Embryonic facial prominence (tissue), 1 donor: Measurements from ENCODE around the gene CCT6B.
"Not testable (repeated sequence)": the region's sequence is repeated elsewhere in the genome, so short reads cannot be mapped to it uniquely, and the experiment has no call there.

ENCODE experiments used
- DNase-seq: peaks from one replicate; pipeline ENCODE4 v3.0.0-alpha.2; 2016; ENCODE audit errors: extremely low spot score

CCT6B gene

DNA sequence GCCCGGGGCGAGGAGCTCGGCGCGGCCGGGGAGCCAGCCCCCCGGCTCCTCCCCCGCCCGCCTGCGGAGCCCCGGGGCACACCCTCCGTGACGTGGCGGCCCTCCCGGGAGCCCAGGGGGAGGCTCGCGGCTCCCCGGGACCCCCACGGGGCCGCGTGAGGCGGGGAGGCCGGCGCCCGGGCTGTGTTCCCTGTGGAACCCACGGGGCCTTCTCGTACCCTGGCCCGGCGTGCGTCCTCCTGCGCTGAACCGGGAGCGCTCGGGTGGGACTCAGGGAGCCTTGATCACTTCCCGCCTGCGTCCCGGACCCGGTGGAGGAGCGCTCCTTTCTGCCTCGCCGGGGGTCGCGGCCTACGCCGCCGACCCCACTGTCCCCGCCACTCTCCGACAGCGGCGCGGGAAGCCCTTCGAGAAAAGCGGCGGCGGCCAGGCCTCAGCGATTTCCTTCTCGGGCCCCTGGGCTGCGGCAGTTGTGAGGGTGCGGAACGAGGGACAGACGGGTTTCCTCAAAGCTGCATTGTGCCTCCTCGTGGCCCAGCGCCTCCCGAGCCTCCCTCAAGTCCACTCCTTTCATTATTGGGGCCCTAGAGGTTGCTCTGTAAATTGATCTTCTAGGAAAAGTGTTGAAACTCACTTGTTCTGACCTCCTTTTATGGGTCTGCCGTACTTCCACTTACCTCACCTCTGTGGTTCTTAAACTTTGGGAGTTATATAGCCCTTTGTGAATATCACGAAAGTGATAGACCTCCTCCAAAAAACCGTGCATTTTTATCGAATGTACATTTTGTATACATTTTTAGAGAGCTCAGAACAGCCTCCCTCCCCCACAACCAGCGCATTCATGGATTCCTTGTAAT, 19.6 kb upstream of the CCT6B start:
- DNase-seq: peak; percentile 34

DNA sequence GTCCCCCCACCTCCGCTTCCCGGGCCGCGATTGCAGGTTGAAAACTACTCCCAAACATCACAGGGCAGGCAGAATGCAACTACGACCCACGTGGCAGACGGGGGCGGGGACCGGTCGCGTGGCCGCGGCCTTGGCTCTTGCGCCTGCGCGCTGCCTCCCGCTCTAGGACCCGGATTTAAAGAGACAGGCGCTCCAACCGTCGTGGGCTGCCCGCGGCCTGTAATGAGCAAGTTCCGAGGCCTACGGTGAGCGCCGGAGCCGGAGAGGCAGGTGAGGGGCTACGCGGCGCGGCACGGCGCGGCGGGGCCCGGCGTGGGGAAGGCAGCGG, 19.1 kb upstream of the CCT6B start, which contains the start of gene LIG3:
TSS of gene LIG3 (plus strand) at position 160 of the 328 bp plus-strand sequence. CDS start 2,494 bp downstream, outside the sequence.
- peak; percentile 81 for DNase-seq

DNA sequence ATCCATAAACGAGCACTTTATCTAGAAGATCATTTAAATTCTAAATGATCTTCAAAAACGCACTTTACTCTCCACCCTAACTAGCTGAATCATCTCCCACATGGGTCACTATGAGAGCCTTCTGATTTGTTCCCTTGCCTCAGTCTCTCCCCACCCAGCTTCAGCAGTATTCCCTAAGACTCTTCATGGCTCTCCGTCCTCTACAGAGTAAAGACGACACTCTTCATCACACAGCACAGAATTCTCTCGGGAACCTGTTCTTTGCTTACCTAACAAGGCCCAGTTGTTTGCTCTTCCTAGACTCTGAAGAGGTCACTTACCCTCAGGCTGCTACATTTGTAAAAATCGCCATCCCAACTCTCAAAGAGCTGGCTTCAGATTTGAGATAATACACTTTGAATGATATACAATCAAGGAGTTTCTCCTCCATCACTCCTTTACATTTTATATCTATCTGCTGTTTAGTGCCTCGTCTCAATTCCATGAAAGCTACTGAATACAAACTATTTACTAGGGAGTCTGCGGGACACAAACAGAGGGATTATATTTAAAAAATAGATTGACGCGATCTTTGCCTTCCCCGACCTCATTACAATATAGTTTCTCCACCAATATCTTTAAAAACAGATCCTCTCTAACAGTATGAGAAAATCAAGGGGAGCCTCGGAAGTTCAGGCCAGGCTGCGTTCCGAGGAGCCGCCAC, 18.5 kb upstream of the CCT6B start:
- no peak for DNase-seq

GRCh38 chr17:34979153-34979552, 17.9 kb upstream of the CCT6B start:
- no peak for DNase-seq

- no peak for DNase-seq
These were observed 13.8 kb upstream of the CCT6B start for GRCh38 chr17:34974794-34975785.

- no peak for DNase-seq
These were observed 12.9 kb upstream of the CCT6B start for GRCh38 chr17:34974179-34974578.

DNA sequence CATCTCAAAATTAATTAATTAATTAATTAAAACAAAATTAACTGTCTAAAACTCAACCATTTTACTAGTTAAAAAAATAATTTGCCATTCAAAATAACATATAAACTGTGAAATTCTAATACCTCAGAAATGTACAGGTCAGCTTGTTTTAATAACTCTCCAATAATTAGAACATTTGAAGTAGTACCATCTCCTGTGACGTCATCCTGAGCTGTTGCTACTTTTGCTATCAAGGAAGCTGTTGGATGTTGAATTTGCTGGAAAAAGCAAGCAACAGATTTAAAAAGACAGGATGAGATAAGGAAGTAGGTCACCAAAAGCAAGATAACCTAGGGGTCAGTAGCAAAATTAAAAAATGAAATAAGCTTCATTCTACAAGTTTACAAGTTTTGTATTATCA, 2.8 kb downstream of the CCT6B start:
- DNase-seq: no peak

DNA sequence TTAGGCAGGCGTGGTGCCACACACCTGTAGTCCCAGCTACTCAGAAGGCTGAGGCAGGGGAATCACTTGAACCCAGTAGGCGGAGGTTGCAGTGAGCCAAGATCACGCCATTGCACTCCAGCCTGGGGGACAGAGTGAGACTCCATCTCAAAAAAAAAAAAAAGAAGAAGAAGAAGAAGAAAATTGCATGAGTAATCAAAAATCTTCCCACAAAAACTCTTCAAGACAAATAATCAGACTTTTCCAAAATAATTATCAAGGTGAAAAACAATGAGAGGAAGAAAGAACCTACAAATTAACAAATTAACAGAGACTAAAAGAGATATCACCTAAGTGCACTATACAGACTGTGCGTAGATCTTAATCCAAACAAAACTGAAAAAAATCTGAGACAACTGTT, 10.5 kb downstream of the CCT6B start:
- not testable (repeated sequence) for DNase-seq

GRCh38 chr17:34930283-34930682, 31.0 kb downstream of the CCT6B start:
- no peak for DNase-seq

DNA sequence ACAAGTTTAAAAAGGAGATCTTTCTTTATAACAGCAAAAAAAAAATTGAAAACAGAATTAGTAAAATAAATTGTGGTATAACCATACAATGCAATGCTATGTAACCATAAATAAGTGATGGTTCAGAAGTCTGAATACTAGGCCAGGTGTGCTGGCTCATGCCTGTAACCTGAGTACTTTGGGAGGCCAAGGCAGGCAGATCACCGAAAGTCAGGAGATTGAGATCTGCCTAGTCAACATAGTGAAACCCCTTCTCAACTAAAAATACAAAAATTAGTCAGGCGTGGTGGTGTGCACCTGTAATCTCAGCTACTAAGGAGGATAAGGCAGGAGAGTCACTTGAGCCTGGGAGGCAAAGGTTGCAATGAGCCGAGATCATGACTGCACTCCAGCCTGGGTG, 34.6 kb downstream of the CCT6B start:
- no peak for DNase-seq

DNA sequence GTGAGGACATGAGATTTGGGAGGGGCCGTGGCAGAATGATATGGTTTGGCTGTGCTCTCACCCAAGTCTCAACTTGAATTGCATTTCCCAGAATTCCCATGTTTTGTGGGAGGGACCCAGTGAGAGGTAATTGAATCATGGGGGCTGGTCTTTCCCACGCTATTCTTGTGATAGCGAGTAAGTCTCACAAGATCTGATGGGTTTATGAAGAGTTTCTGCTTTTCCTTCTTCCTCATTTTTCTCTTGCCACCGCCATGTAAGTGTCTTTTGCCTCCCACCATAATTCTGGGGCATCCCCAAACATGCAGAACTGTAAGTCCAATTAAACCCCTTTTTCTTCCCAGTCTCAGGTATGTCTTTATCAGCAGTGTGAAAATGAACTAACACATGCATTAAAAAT, 40.6 kb downstream of the CCT6B start:
- DNase-seq: no peak

DNA sequence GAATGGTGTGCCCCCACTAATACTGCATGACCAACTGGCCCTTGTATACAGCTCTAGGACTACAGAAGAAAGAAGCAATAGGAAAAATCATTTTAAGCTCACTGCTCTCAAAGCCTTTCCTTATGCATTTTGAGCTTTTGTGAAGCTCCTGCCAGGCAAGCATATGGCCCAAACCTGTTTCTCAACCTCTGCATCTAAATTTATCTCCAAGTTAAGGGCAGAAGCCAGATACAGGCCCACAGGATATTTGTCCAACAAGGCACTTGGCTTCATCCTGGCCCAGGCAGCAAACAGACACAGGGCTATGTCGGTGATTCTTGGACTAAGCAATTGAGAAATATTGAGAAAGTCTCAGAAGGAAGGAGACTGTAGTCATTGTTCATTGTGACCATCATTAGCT, 43.9 kb downstream of the CCT6B start:
- DNase-seq: no peak

GRCh38 chr17:34916120-34916519, 45.1 kb downstream of the CCT6B start:
- DNase-seq: no peak

GRCh38 chr17:34913001-34913400, 48.3 kb downstream of the CCT6B start:
- no peak for DNase-seq

DNA sequence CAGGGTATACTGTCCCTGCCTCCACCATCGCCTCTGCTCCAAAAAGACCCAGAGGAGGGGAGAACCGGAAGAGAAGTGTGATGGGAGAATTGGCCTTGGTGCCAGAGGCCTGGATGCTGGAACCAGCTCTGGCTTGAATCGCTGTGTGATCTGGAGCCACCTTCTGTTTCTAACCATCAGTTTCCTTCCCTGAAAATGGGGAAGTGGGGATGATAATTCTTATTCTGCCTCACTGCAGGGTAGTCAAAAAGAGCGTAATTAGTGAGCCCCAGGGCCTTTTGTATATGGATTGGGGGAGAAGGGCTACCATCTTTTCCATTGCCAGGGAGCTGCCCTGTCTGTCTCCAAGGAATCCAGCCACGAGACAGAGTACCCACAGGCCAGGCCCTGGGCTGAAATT, 52.2 kb downstream of the CCT6B start:
- DNase-seq: no peak

DNA sequence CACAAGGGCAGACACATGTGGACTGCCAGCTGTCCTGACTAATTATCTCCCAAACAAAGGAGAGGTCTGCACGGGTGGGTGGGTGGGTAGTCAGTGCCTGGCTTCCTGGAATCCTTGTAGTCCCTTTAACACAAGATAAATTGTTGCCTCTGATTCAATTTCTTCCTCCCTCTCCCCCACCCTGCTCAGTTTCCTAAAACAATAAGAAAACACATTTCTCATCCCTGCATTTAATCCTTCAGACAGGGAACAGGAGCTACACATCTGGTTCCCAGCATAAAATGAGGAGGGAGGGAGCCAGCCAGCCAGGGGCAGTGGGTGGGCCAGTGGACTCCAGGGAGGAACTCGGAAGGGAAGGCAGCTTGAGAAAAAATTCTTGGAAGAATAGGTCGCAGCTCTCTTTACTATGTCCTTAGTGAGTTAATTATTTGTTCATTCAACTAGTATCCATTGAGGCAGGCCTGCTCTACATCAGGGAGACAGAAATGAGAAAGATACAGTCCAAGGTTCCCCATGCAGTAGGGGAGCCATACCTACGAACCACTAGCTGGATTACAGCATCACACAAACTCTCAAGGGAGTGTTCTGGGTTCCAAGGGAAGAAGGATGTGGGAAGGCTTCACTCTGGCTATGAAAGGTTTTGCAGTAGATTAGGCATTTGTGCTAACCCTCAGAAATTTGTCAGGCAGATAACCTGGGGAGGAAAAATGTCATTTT, 58.3 kb downstream of the CCT6B start:
- no peak for DNase-seq

DNA sequence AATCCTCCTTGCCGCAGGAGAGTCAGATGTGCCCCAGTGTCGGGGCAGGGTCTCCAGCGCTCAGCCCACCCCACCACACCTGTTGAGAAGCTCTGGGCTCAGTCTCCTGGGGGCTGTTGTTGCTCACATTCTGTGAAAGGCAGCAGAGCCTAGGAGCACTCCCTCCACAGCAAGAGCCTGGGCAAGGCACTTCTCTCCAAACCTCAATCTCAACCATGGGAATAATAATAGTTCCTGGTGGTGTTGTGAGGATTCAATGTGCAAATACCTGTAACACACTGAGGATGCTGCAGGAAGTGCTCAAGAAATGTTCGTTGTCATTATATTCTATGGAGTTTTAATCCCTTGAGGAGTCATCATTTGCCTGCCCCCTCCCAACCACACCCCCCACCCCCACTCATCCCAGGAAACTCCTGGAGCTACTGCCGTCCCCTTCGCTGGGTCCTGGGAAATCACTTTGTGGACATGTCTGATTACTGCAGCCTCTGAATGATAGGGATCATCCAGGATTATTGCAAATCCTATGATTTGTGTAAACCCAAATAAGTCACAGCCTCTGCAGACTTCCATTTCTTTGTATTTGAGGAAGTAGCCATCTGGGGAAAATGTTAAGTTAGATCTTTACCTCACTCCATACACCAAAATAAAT, 61.5 kb downstream of the CCT6B start:
- DNase-seq: no peak

DNA sequence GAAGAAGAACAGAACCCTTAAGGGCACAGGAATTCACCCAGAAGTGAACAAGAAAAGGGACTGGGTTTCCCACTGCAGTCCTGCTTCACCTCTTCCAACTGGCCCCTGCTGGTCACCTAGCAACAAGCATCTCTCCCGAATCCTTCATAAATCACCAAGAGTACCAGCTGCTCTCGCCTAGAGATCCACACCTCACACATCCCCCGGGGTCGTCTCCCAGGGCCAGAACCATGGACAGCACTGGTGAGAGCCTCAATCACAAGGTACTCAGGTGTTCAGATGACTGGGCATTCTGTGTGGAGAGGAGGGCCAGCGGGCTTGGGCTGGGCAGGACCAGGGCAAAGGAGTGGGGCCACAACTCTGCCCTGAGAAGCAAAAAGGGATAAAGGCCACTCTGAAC, 65.9 kb downstream of the CCT6B start:
- DNase-seq: no peak

DNA sequence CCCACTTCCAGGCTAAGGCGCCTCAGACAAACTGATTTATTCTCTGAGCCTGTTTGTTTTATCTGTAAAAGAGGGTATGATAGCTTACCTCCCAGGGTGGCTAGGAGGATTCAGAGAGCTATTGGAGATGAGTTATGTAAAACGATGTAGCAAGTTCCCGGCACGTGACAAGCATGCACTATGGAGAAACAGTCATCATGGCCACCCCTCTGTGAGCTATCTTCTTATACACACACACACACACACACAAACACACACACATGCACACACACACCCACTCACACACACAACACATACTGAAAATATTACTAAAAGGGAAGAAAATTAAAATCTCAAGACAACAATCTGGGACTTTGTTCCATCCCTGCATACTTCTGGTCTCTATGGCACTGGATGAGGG, 66.3 kb downstream of the CCT6B start:
- no peak for DNase-seq

- DNase-seq: no peak
These were observed 68.6 kb downstream of the CCT6B start for GRCh38 chr17:34892461-34893249.
